Kidney epithelial cell (primary cell): ENCODE measurements around the gene HTN1. TPM values are rescaled to one million over a fixed set of nuclear protein-coding genes. Genes with fewer than 3 reads are reported as not detected.
"Not testable (repeated sequence)": the region's sequence is repeated elsewhere in the genome, so short reads cannot be mapped to it uniquely, and the experiment has no call there.

Experiments
- DNase-seq: peaks from one replicate; pipeline ENCODE4 v3.0.0-alpha.2; 2010; ENCODE audit warnings: low read depth
- H3K27me3 ChIP-seq: 2 replicates; pipeline ENCODE4 v1.6.0; 2011; ENCODE audit warnings: low read length; ENCODE audit not compliant: control insufficient read depth, insufficient read depth
- H3K36me3 ChIP-seq: 2 replicates; pipeline ENCODE4 v1.5.1; 2011; ENCODE audit warnings: low read length; ENCODE audit not compliant: control insufficient read depth, insufficient read depth
- H3K4me3 ChIP-seq: 2 replicates; pipeline ENCODE4 v1.5.1; 2011; ENCODE audit warnings: low read depth, mild to moderate bottlenecking, control low read depth, low read length
- CTCF ChIP-seq: IDR thresholded peaks from 2 replicates; pipeline ENCODE4 v1.5.1; 2011; ENCODE audit warnings: mild to moderate bottlenecking, moderate library complexity, low read length, control low read depth, inconsistent platforms; ENCODE audit not compliant: insufficient read depth, poor library complexity, severe bottlenecking
- total RNA-seq: library from RNA; depleted of rRNA; stranded (reverse); fragments of >200 nt; gene quantifications from 2 replicates; pipeline ENCODE4 v1.2.3, GENCODE V29; 2015

Gene HTN1
- total RNA-seq: not detected in 2 replicates

GRCh38 chr4:70050138-70050537 lies at the start of gene HTN1:
HTN1 (plus strand) TSS chr4:70050438; CDS start chr4:70053077, 2,639 bp downstream.
- H3K36me3 ChIP-seq, H3K27me3 ChIP-seq, DNase-seq, H3K4me3 ChIP-seq: not testable (repeated sequence)

GRCh38 chr4:70000711-70001110 lies 49.5 kb upstream of the HTN1 start:
- DNase-seq: no peak
- Histone ChIP-seq H3K27me3 (no peaks in the 10 kb centered on the region), H3K36me3 (no peaks in the 10 kb centered on the region), H3K4me3 (no peak overlapping the region)
- TF ChIP-seq CTCF: no peak

- H3K36me3 ChIP-seq: no peaks in the 10 kb centered on the region
- no peak overlapping the region for H3K4me3 ChIP-seq
- no peak for DNase-seq
- H3K27me3 ChIP-seq: no peaks in the 10 kb centered on the region
- no peak for TF ChIP-seq CTCF
Measured at GRCh38 chr4:70002507-70002906, 47.7 kb upstream of the HTN1 start.

GRCh38 chr4:70008771-70009170 lies 41.5 kb upstream of the HTN1 start:
- Histone ChIP-seq H3K27me3 (no peaks in the 10 kb centered on the region), H3K4me3 (no peak overlapping the region), H3K36me3 (no peaks in the 10 kb centered on the region)
- no peak for DNase-seq
- TF ChIP-seq CTCF: no peak

GRCh38 chr4:70019006-70019405 lies 31.2 kb upstream of the HTN1 start:
- not testable (repeated sequence) for H3K4me3 ChIP-seq, H3K27me3 ChIP-seq, H3K36me3 ChIP-seq, DNase-seq

GRCh38 chr4:70023218-70023617 lies 27.0 kb upstream of the HTN1 start:
- H3K4me3 ChIP-seq: no peak overlapping the region
- no peak for DNase-seq
- H3K27me3 ChIP-seq: no peaks in the 10 kb centered on the region
- no peaks in the 10 kb centered on the region for H3K36me3 ChIP-seq
- no peak for TF ChIP-seq CTCF

GRCh38 chr4:70027011-70027410 lies 23.2 kb upstream of the HTN1 start:
- Histone ChIP-seq H3K27me3 (no peaks in the 10 kb centered on the region), H3K4me3 (no peak overlapping the region), H3K36me3 (no peaks in the 10 kb centered on the region)
- TF ChIP-seq CTCF: no peak
- DNase-seq: no peak

- not testable (repeated sequence) for DNase-seq, H3K27me3 ChIP-seq, H3K4me3 ChIP-seq, H3K36me3 ChIP-seq
Measured at GRCh38 chr4:70028159-70028558, 22.1 kb upstream of the HTN1 start, which contains the start of gene HTN3. HTN3 (plus strand) TSS chr4:70028459; CDS start chr4:70030741, 2,282 bp downstream.

- not testable (repeated sequence) for H3K36me3 ChIP-seq, DNase-seq, H3K27me3 ChIP-seq, H3K4me3 ChIP-seq
Measured at GRCh38 chr4:70037559-70037958, 12.7 kb upstream of the HTN1 start.

GRCh38 chr4:70039928-70040327 lies 10.3 kb upstream of the HTN1 start:
- not testable (repeated sequence) for H3K4me3 ChIP-seq, DNase-seq, H3K27me3 ChIP-seq, H3K36me3 ChIP-seq
